Measurements from ENCODE around the gene BTRC. TPM values are rescaled to one million over a fixed set of nuclear protein-coding genes. Genes with fewer than 3 reads are reported as not detected.

The BTRC gene
- polyA plus RNA-seq, 3 donors, result 2.8 to 4.3 (median 3.1) TPM

DNA sequence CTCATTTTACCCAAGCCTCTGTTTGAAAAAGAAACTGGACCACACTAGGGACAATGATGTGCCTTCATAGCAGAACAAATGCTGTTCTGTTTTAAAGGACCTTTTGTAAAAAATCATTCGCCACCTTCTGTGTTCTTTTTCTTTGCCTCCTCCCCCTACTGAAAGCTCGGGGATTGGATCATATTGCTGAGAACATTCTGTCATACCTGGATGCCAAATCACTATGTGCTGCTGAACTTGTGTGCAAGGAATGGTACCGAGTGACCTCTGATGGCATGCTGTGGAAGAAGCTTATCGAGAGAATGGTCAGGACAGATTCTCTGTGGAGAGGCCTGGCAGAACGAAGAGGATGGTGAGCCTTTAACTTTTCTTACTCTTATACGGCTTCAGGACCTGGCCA lies 171.9 kb downstream of the BTRC start:
- H3K4me1 Mint-ChIP-seq, result peaks cover 3% of the 10 kb centered on the region
- intact Hi-C loops (cut with micrococcal nuclease), result no loop called here
- no peak overlapping the region for H3K27ac Mint-ChIP-seq
- Histone ChIP-seq H3K9me3 (replicated peaks in 1 of 2; ENCODE audit: control insufficient read depth in 1 of 2, insufficient read depth in 1 of 2, low read length in 2 of 2) (no peaks in the 10 kb centered on the region), H3K79me2 (ENCODE audit: insufficient read depth, low read length) (no peaks in the 10 kb centered on the region), H3K27ac (ENCODE audit: low read depth in 1 of 2, low read length in 2 of 2) (no peak overlapping the region), H3K4me3 (replicated peaks in 1 of 3; ENCODE audit: low read depth in 2 of 3, low read length in 3 of 3) (no peak overlapping the region), H3K36me3 (replicated peaks in 1 of 2; ENCODE audit: control insufficient read depth in 1 of 2, insufficient read depth in 2 of 2, low read length in 2 of 2) (peaks cover 0 to 8% of the 10 kb centered on the region in 2 donors), H4K20me1 (ENCODE audit: insufficient read depth, low read length) (no peaks in the 10 kb centered on the region), H3K9ac (ENCODE audit: insufficient read depth, low read length, poor library complexity, severe bottlenecking) (no peak overlapping the region), H2AFZ (ENCODE audit: insufficient read depth, low read depth, low read length, poor library complexity, severe bottlenecking) (no peak overlapping the region), H3K4me1 (ENCODE audit: control insufficient read depth in 1 of 2, insufficient read depth in 2 of 2, low read length in 2 of 2) (no peaks in the 10 kb centered on the region), H3K4me2 (replicated peaks; ENCODE audit: extremely low read depth, low read length, poor library complexity, severe bottlenecking) (no peak overlapping the region), H3K27me3 (ENCODE audit: control insufficient read depth in 2 of 2, insufficient read depth in 2 of 2, low read length in 2 of 2) (no peaks in the 10 kb centered on the region)
- H3K9me3 Mint-ChIP-seq, result no peaks in the 10 kb centered on the region
- TF ChIP-seq, protein P1, sequence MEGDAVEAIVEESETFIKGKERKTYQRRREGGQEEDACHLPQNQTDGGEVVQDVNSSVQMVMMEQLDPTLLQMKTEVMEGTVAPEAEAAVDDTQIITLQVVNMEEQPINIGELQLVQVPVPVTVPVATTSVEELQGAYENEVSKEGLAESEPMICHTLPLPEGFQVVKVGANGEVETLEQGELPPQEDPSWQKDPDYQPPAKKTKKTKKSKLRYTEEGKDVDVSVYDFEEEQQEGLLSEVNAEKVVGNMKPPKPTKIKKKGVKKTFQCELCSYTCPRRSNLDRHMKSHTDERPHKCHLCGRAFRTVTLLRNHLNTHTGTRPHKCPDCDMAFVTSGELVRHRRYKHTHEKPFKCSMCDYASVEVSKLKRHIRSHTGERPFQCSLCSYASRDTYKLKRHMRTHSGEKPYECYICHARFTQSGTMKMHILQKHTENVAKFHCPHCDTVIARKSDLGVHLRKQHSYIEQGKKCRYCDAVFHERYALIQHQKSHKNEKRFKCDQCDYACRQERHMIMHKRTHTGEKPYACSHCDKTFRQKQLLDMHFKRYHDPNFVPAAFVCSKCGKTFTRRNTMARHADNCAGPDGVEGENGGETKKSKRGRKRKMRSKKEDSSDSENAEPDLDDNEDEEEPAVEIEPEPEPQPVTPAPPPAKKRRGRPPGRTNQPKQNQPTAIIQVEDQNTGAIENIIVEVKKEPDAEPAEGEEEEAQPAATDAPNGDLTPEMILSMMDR (IDR thresholded peaks at IDR 0.05), result no peak
- DNase-seq, result no peak
- H3K4me3 Mint-ChIP-seq, result no peak overlapping the region
- WGBS (ENCODE audit: insufficient coverage), result 100% methylated on average over 1 of the region's 6 CpGs
- H3K36me3 Mint-ChIP-seq, result peaks cover 9 to 13% of the 10 kb centered on the region in 2 donors
- H3K27me3 Mint-ChIP-seq (ENCODE audit: low read depth in 3 of 3), result no peaks in the 10 kb centered on the region

DNA sequence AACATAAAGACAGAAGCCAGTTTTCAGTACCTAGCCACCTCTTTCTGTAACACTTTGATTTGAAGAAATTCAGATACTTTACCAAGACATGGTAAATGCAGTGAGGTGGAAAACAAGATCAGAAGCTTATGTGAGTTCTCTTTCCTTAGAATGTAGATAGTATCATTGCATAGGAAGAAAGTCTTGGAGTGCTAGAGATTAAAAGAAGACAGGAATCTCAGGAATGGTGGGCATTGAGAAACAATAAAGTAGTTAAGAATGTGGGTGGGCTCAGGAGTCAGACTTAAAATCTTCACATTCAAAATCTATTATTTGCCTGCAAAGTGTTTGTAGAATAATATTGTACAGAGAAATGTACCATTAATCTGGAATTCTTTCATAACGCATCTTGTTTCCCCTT lies 175.2 kb downstream of the BTRC start:
- Mint-ChIP-seq H3K9me3 (no peaks in the 10 kb centered on the region), H3K36me3 (peaks cover 24 to 28% of the 10 kb centered on the region in 2 donors)
- H3K79me2 ChIP-seq (ENCODE audit: insufficient read depth, low read length), result no peaks in the 10 kb centered on the region

More for the DNA sequence above, 175.2 kb downstream of the BTRC start:
- Histone ChIP-seq H2AFZ (ENCODE audit: insufficient read depth, low read depth, low read length, poor library complexity, severe bottlenecking) (no peak overlapping the region), H3K4me3 (replicated peaks in 1 of 3; ENCODE audit: low read depth in 2 of 3, low read length in 3 of 3) (no peak overlapping the region), H3K27me3 (ENCODE audit: control insufficient read depth in 2 of 2, insufficient read depth in 2 of 2, low read length in 2 of 2) (no peaks in the 10 kb centered on the region), H3K27ac (ENCODE audit: low read depth in 1 of 2, low read length in 2 of 2) (no peak overlapping the region), H4K20me1 (ENCODE audit: insufficient read depth, low read length) (no peaks in the 10 kb centered on the region), H3K9me3 (replicated peaks in 1 of 2; ENCODE audit: control insufficient read depth in 1 of 2, insufficient read depth in 1 of 2, low read length in 2 of 2) (no peaks in the 10 kb centered on the region), H3K36me3 (replicated peaks in 1 of 2; ENCODE audit: control insufficient read depth in 1 of 2, insufficient read depth in 2 of 2, low read length in 2 of 2) (peaks cover 8 to 25% of the 10 kb centered on the region in 2 donors), H3K9ac (ENCODE audit: insufficient read depth, low read length, poor library complexity, severe bottlenecking) (no peak overlapping the region), H3K4me1 (ENCODE audit: control insufficient read depth in 1 of 2, insufficient read depth in 2 of 2, low read length in 2 of 2) (no peaks in the 10 kb centered on the region), H3K4me2 (replicated peaks; ENCODE audit: extremely low read depth, low read length, poor library complexity, severe bottlenecking) (no peak overlapping the region)
- no peak overlapping the region for H3K27ac Mint-ChIP-seq
- intact Hi-C loops (cut with micrococcal nuclease), result no loop called here
- peaks cover 3% of the 10 kb centered on the region for H3K4me1 Mint-ChIP-seq
- no peak overlapping the region for H3K4me3 Mint-ChIP-seq
- TF ChIP-seq, protein P1 (IDR thresholded peaks at IDR 0.05), result no peak
- no CpG with 5 or more reads among the region's 1 CpG for WGBS (ENCODE audit: insufficient coverage)
- no peak for DNase-seq
- H3K27me3 Mint-ChIP-seq (ENCODE audit: low read depth in 3 of 3), result no peaks in the 10 kb centered on the region
